K562 (cell line): ENCODE results near the gene CA7. TPM values are rescaled to one million over a fixed set of nuclear protein-coding genes. Genes with fewer than 3 reads are reported as not detected.

Experiments used
- ATAC-seq: fragments of 200-7000 bp; cut with Tn5 transposase; 3 replicates; pipeline ENCODE4 v1.9.1; 2020; ENCODE audit warnings: moderate library complexity
- BruUV-seq: library from RNA; stranded (reverse); fragments of 400-500 nt; replicated peaks from 2 replicates; lab custom pipeline; 2021; lab: Mats Ljungman, UMichigan
- CTCF ChIA-PET: fragments of 300-600 bp; formaldehyde crosslinking; extraction: SDS; loops from one replicate; lab custom pipeline; 2021; ENCODE audit warnings: low intra/inter-chr PET ratio; lab: Yijun Ruan, JAX
- POLR2A ChIA-PET: fragments of 300-600, 350-650 bp; sonication (Branson Sonifier 250); formaldehyde crosslinking; extraction: SDS; loops from one replicate; lab custom pipeline; 2021; ENCODE audit warnings: antibody characterized with exemption, inconsistent platforms; lab: Yijun Ruan, JAX
- DNase-seq, 4 experiments: peaks; one replicate each; pipeline versions ENCODE4 v3.0.0 to v3.0.0-alpha.2; 2011 to 2018; ENCODE audit warnings: low spot score in 3 of 4, mixed read lengths in 3 of 4; ENCODE audit errors: extremely low read depth in 1 of 4
- FAIRE-seq: peaks from 2 replicates; lab custom pipeline; 2011; peaks lifted over from hg19 to GRCh38; lab: Jason Lieb, UNC
- H2AFZ ChIP-seq: 2 replicates; pipeline ENCODE4 v1.6.0; 2011; ENCODE audit warnings: low read depth, low read length, control low read depth, inconsistent platforms
- H3K27ac ChIP-seq: fragments of 200-600 bp; 3 replicates; pipeline ENCODE4 v1.8.0; 2011; ENCODE audit warnings: low read depth, mild to moderate bottlenecking, control low read depth, inconsistent platforms, low read length, moderate library complexity, mixed read lengths; ENCODE audit errors: extremely low read depth
- H3K27me3 ChIP-seq, 2 experiments: fragments of 300-600 bp in 1 of 2; 2 replicates in 1 of 2; 3 replicates in 1 of 2; pipeline versions ENCODE4 v1.6.0 to v1.8.0; 2011; ENCODE audit warnings: inconsistent platforms in 2 of 2, low read length in 2 of 2, mild to moderate bottlenecking in 1 of 2, mixed read lengths in 1 of 2, moderate library complexity in 1 of 2; ENCODE audit not compliant: control insufficient read depth in 2 of 2, insufficient read depth in 2 of 2
- H3K36me3 ChIP-seq: fragments of 300-600 bp; 3 replicates; pipeline ENCODE4 v1.8.0; 2011; ENCODE audit warnings: mild to moderate bottlenecking, low read length, inconsistent platforms; ENCODE audit not compliant: control insufficient read depth, insufficient read depth
- H3K4me1 ChIP-seq, 2 experiments: fragments of 200-600 bp in 1 of 2; replicated peaks in 1 of 2; 2 replicates in 1 of 2; 3 replicates in 1 of 2; pipeline versions ENCODE4 v1.5.1 to v1.8.0; 2011; ENCODE audit warnings: inconsistent platforms in 2 of 2, low read length in 2 of 2, mild to moderate bottlenecking in 1 of 2, mixed read lengths in 1 of 2, moderate library complexity in 1 of 2; ENCODE audit not compliant: control insufficient read depth in 2 of 2, insufficient read depth in 2 of 2
- H3K4me2 ChIP-seq: 2 replicates; pipeline ENCODE4 v1.6.1; 2011; ENCODE audit warnings: low read length, control low read depth, inconsistent platforms, mixed read lengths; ENCODE audit not compliant: insufficient read depth
- H3K4me3 ChIP-seq: fragments of 200-600 bp; sonication (generic), shearing (Covaris generic); 2 replicates; pipeline ENCODE4 v1.5.1; 2016; ENCODE audit warnings: control low read depth, inconsistent platforms
- H3K79me2 ChIP-seq: fragments of 200-600 bp; 3 replicates; pipeline ENCODE4 v1.8.0; 2011; ENCODE audit warnings: low read length, inconsistent platforms; ENCODE audit not compliant: control insufficient read depth, insufficient read depth
- H3K9ac ChIP-seq, 2 experiments: 2 replicates each; pipeline versions ENCODE4 v1.6.0 to v1.6.1; 2011; ENCODE audit warnings: low read depth in 2 of 2, low read length in 2 of 2, control low read depth in 1 of 2, inconsistent platforms in 1 of 2, mild to moderate bottlenecking in 1 of 2, mixed read lengths in 1 of 2; ENCODE audit not compliant: insufficient read depth in 1 of 2
- H3K9me1 ChIP-seq: one replicate; pipeline ENCODE4 v1.6.0; 2011; ENCODE audit warnings: inconsistent platforms, mild to moderate bottlenecking, low read length, moderate library complexity; ENCODE audit not compliant: control insufficient read depth, insufficient read depth
- H3K9me3 ChIP-seq: replicated peaks from 2 replicates; pipeline ENCODE4 v1.5.1; 2011; ENCODE audit warnings: low read depth, low read length, inconsistent platforms; ENCODE audit not compliant: control insufficient read depth, insufficient read depth
- H4K20me1 ChIP-seq: replicated peaks from 2 replicates; pipeline ENCODE4 v1.6.1; 2011; ENCODE audit warnings: low read length, inconsistent platforms, mixed read lengths; ENCODE audit not compliant: control insufficient read depth, insufficient read depth
- CXXC5 ChIP-seq: fragments of 250-450 bp; sonication (Bioruptor Pico); IDR thresholded peaks from 2 replicates; pipeline ENCODE4 v1.8.0; 2022; ENCODE audit warnings: inconsistent platforms, mild to moderate bottlenecking, moderate library complexity
- EP300 ChIP-seq: IDR thresholded peaks from 2 replicates; pipeline ENCODE4 v1.6.1; 2012; ENCODE audit warnings: low read length, improper control_type of control experiment
- JUN ChIP-seq, 2 experiments: sonication (generic) in 1 of 2; formaldehyde crosslinking in 1 of 2; IDR thresholded peaks; 2 replicates each; pipeline versions ENCODE4 v1.6.1 to v1.8.0; 2012 to 2022; ENCODE audit warnings: borderline replicate concordance in 2 of 2, mild to moderate bottlenecking in 2 of 2, improper control_type of control experiment in 1 of 2, low read depth in 1 of 2, low read length in 1 of 2, missing genetic modification reagents in 1 of 2
- KLF1 ChIP-seq: fragments of 450-650 bp; IDR thresholded peaks from 2 replicates; pipeline ENCODE4 v1.6.1; 2016; ENCODE audit warnings: missing genetic modification characterization, missing compliant biosample characterization
- MCM7 ChIP-seq, 2 experiments: fragments of 450-650 bp; IDR thresholded peaks; 2 replicates each; pipeline ENCODE4 v1.6.1; 2016 to 2018
- PTTG1 ChIP-seq: fragments of 450-650 bp; IDR thresholded peaks from 2 replicates; pipeline ENCODE4 v1.6.1; 2016; ENCODE audit warnings: low read depth, mild to moderate bottlenecking, missing genetic modification characterization, missing compliant biosample characterization
- RBM15 ChIP-seq: fragments of 200-400 bp; formaldehyde crosslinking; IDR thresholded peaks from 2 replicates; pipeline ENCODE4 v1.6.1; 2018; ENCODE audit warnings: mild to moderate bottlenecking, low read length, moderate library complexity; ENCODE audit not compliant: insufficient read depth
- YY1 ChIP-seq, 3 experiments: IDR thresholded peaks; 2 replicates each; pipeline ENCODE4 v1.6.1; 2011; ENCODE audit warnings: low read length in 2 of 3, mild to moderate bottlenecking in 2 of 3, moderate library complexity in 2 of 3, borderline replicate concordance in 1 of 3, control low read depth in 1 of 3, low read depth in 1 of 3; ENCODE audit not compliant: insufficient read depth in 3 of 3, insufficient replicate concordance in 2 of 3, control insufficient read depth in 1 of 3, insufficient read length in 1 of 3; ENCODE audit errors: extremely low read depth in 1 of 3
- ZNF197 ChIP-seq: fragments of 200-800 bp; sonication (Bioruptor generic); IDR thresholded peaks from 2 replicates; pipeline ENCODE4 v1.6.1; 2016; ENCODE audit warnings: low read depth, missing genetic modification characterization, missing compliant biosample characterization
- ZNF41 ChIP-seq: fragments of 250-450 bp; sonication (Bioruptor Pico); conservative IDR thresholded peaks from 2 replicates; pipeline ENCODE4 v1.4.0; 2020; ENCODE audit warnings: mild to moderate bottlenecking
- ZNF586 ChIP-seq: fragments of 450-650 bp; formaldehyde crosslinking; conservative IDR thresholded peaks from 2 replicates; pipeline ENCODE4 v1.4.0; 2020; ENCODE audit warnings: mild to moderate bottlenecking, moderate library complexity
- ZNF785 ChIP-seq: fragments of 250-450 bp; sonication (Bioruptor Pico); IDR thresholded peaks from 2 replicates; pipeline ENCODE4 v1.4.0; 2020; ENCODE audit warnings: mild to moderate bottlenecking
- WGBS: fragments of 100-300 bp; shearing (Covaris generic); methylation state at CpG from one replicate; pipeline ENCODE4 v1.1.6; 2016; ENCODE audit warnings: low coverage, mixed read lengths; ENCODE audit not compliant: insufficient coverage; ENCODE audit errors: missing lambda C conversion rate; 5-methylcytosine and 5-hydroxymethylcytosine counted together
- in situ Hi-C: fragments of 300-500 bp; cut with MboI; formaldehyde crosslinking; loops from 4 replicates; pipeline ENCODE4 v1.15.0; 2018; ENCODE audit warnings: inconsistent platforms, mixed read lengths
- intact Hi-C: fragments of 100-400 bp; cut with micrococcal nuclease; formaldehyde crosslinking; loops from 2 replicates; pipeline ENCODE4 v1.14.2; 2022
- polyA plus RNA-seq, 8 experiments: library from polyadenylated mRNA; depleted of rRNA in 4 of 8; stranded (reverse) in 5 of 8; unstranded in 3 of 8; fragments of >200 nt; fragmentation: Nextera tagmentation in 2 of 8; fragmentation: Illumina TruSeq in 1 of 8; extraction: Ambion mirVana in 2 of 8; extraction: Trizol in 1 of 8; gene quantifications; 2 replicates each; pipeline versions ENCODE4 v1.2.1 to v1.2.3, GENCODE V29; 2011 to 2014; ENCODE audit warnings: inconsistent platforms in 1 of 8, missing spikeins in 1 of 8
- total RNA-seq, 7 experiments: library from RNA; depleted of rRNA in 6 of 7; stranded (reverse); fragments of >200 nt in 6 of 7; fragmentation: Illumina TruSeq in 2 of 7; extraction: Trizol in 2 of 7; gene quantifications; 2 replicates each; pipeline versions ENCODE4 v1.2.1 to v1.2.3, GENCODE V29; 2011 to 2021; ENCODE audit warnings: low replicate concordance in 1 of 7
- TF ChIP-seq, protein P1 (sequence below): fragments of 250-450 bp; sonication (Bioruptor Pico); IDR thresholded peaks from 2 replicates; pipeline ENCODE4 v1.5.0; 2020; ENCODE audit warnings: mild to moderate bottlenecking
- TF ChIP-seq, protein P2 (sequence below): sonication (generic); formaldehyde crosslinking; IDR thresholded peaks from 2 replicates; pipeline ENCODE4 v1.8.0; 2022; ENCODE audit warnings: mild to moderate bottlenecking, missing genetic modification reagents

Gene CA7
- total and polyA plus RNA-seq, 9 of the 15 experiments (the other 6 are each of a cell fraction or from before 2014, with no cell fraction given) = 0.03 to 0.07 (median 0.05) TPM; not detected in 5

DNA sequence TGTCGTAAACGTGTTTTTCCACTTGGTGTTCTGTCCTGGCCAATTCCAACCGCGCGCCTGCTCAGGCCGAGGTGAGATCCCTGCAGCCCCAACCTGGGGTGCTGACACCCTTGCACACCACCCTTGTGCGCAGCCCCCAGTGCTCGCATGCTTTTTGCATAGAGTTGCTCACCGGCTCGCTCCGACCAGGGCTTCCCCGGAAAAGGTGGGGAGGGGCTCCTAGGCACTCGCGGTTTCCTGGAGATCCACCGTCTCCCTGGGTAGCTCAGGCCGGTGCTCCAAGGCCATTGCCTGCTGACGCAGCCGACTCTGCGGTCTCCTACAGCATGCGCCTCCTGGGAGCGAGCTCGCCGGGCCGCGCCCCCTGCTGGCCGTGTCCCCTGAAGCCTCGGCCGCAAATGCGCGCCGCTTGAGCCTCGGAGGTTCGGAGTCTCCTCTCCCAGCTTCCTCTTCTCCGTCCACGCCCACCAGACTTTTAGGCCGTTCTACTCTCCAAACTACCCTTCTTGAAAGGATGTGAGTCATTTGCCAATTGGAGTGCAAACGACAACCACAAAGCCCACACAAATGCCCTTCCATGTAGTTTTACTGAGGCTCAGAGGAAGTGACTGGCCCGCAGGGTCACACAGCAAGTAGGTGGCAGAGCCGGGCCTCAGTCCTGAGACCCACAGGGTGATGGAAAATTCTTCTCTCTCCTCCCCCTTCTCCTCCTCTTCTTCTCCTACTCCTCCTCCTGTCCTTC, 28.9 kb downstream of the CA7 start:
- Histone ChIP-seq H2AFZ (peak overlapping the region; percentile 92), H3K9me1 (no peaks in the 10 kb centered on the region), H3K4me3 (peak overlapping the region; percentile 20), H3K9ac (peak overlapping the region; percentile 66 to 88), H3K4me2 (peak overlapping the region; percentile 84), H3K79me2 (no peaks in the 10 kb centered on the region), H3K36me3 (no peaks in the 10 kb centered on the region), H4K20me1 (no peaks in the 10 kb centered on the region), H3K27ac (peak overlapping the region; percentile 68), H3K9me3 (no peaks in the 10 kb centered on the region), H3K27me3 (no peaks in the 10 kb centered on the region), H3K4me1 (peaks cover 6 to 16% of the 10 kb centered on the region in 2 experiments; a peak in 4 of 5 replicates)
- TSS peak; percentile 76 for BruUV-seq
- 5% methylated on average over 31 of the region's 39 CpGs for WGBS
- ChIA-PET CTCF (interaction anchor here (0.7 kb wide), 1 partner anchor 281 kb away, joined by 3 read pairs; no protein-coding TSS in a partner anchor), POLR2A (interaction anchor here (0.5 to 1.2 kb wide), 8 partner anchors 9 to 467 kb away, joined by 3 to 4 read pairs (median 3); no protein-coding TSS in a partner anchor)
- FAIRE-seq (peak; percentile 74), ATAC-seq (peak; percentile 98), DNase-seq (peak; percentile 81 to 95 (median 86))
- intact Hi-C loops (loop anchor here (2.0 kb wide), 1 partner anchor 212 kb away; no protein-coding TSS in a partner anchor), in situ Hi-C loops (no loop called here)
- TF ChIP-seq ZNF41 (CRISPR knock-in tag) (no peak), PTTG1 (no peak), ZNF785 (CRISPR knock-in tag) (no peak), EP300 (peak; percentile 4; the same call in 1 of the 2 replicates), YY1 (IDR thresholded peaks at IDR 0.05; ENCODE audit: borderline replicate concordance in 1 of 3, control insufficient read depth in 1 of 3, extremely low read depth in 1 of 3, insufficient read depth in 3 of 3, insufficient read length in 1 of 3, insufficient replicate concordance in 2 of 3, low read depth in 1 of 3, low read length in 2 of 3) (peak in 2 of 3 experiments; percentile 49 to 54), MCM7 (IDR thresholded peaks at IDR 0.05) (no peak), JUN (IDR thresholded peaks at IDR 0.05; ENCODE audit: borderline replicate concordance, low read depth, low read length) (peak; percentile 88), JUN (CRISPR knock-in tag; IDR thresholded peaks at IDR 0.05; ENCODE audit: borderline replicate concordance) (no peak), ZNF586 (CRISPR knock-in tag) (no peak), ZNF197 (no peak), KLF1 (tag) (peak; percentile 22; the same call in 1 of the 2 replicates), RBM15 (no peak), CXXC5 (CRISPR knock-in tag) (peak; percentile 90)
- TF ChIP-seq, protein P1, sequence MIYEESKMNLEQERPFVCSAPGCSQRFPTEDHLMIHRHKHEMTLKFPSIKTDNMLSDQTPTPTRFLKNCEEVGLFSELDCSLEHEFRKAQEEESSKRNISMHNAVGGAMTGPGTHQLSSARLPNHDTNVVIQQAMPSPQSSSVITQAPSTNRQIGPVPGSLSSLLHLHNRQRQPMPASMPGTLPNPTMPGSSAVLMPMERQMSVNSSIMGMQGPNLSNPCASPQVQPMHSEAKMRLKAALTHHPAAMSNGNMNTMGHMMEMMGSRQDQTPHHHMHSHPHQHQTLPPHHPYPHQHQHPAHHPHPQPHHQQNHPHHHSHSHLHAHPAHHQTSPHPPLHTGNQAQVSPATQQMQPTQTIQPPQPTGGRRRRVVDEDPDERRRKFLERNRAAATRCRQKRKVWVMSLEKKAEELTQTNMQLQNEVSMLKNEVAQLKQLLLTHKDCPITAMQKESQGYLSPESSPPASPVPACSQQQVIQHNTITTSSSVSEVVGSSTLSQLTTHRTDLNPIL (CRISPR knock-in tag) = no peak
- TF ChIP-seq, protein P2, sequence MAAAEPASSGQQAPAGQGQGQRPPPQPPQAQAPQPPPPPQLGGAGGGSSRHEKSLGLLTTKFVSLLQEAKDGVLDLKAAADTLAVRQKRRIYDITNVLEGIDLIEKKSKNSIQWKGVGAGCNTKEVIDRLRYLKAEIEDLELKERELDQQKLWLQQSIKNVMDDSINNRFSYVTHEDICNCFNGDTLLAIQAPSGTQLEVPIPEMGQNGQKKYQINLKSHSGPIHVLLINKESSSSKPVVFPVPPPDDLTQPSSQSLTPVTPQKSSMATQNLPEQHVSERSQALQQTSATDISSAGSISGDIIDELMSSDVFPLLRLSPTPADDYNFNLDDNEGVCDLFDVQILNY = peak; percentile 67; the same call in 1 of the 2 replicates
